Uterus (tissue), 4 donors: ENCODE measurements around the gene IGF2. TPM values are rescaled to one million over a fixed set of nuclear protein-coding genes. Genes with fewer than 3 reads are reported as not detected.

Source experiments
- DNase-seq, 2 donors: peaks; one replicate each; pipeline ENCODE4 v3.0.0-alpha.2; 2019 to 2020
- H3K27ac ChIP-seq, 2 donors: fragments of 200-600 bp; sonication (generic); 1 replicate in 1 of 2; 2 replicates in 1 of 2; pipeline ENCODE4 v1.5.1; 2016 to 2018
- H3K27me3 ChIP-seq, 2 donors: fragments of 200-600 bp; sonication (generic); one replicate each; pipeline ENCODE4 v1.5.1; 2018 to 2019; ENCODE audit warnings: control low read depth in 1 of 2
- H3K36me3 ChIP-seq, 2 donors: fragments of 200-600 bp; sonication (generic); one replicate each; pipeline ENCODE4 v1.5.1; 2019; ENCODE audit warnings: control low read depth in 1 of 2
- H3K4me1 ChIP-seq, 2 donors: fragments of 200-600 bp; sonication (generic); one replicate each; pipeline ENCODE4 v1.5.1; 2018 to 2019; ENCODE audit warnings: control low read depth in 1 of 2
- H3K4me3 ChIP-seq, 2 donors: fragments of 200-600 bp; sonication (generic); 1 replicate in 1 of 2; 2 replicates in 1 of 2; pipeline ENCODE4 v1.5.1; 2018 to 2019; ENCODE audit warnings: mild to moderate bottlenecking in 1 of 2
- H3K9me3 ChIP-seq, 2 donors: fragments of 200-600 bp; sonication (generic); one replicate each; pipeline ENCODE4 v1.5.1; 2019; ENCODE audit warnings: control low read depth in 1 of 2
- POLR2A ChIP-seq, 2 donors: fragments of 450-650 bp; IDR thresholded peaks; one replicate each; pipeline ENCODE4 v1.6.1; 2016; ENCODE audit warnings: antibody characterized with exemption in 2 of 2, mild to moderate bottlenecking in 1 of 2, moderate library complexity in 1 of 2
- intact Hi-C: fragments of 100-400 bp; cut with DNase I; formaldehyde crosslinking; loops from one replicate; pipeline ENCODE4 v1.15.1; 2023; ENCODE audit warnings: low total_unique reads
- total RNA-seq, 4 donors: library from RNA; depleted of rRNA in 3 of 4; stranded (reverse); fragments of >200 nt in 3 of 4; gene quantifications; one replicate each; pipeline versions ENCODE4 v1.1.0 to v1.2.4, GENCODE V29; 2014 to 2023
- TF ChIP-seq, protein P1 (sequence below), 4 experiments: fragments of 200-600 bp in 2 of 4; fragments of 450-650 bp in 2 of 4; sonication (generic) in 2 of 4; IDR thresholded peaks; one replicate each; pipeline ENCODE4 v1.5.1; 2016 to 2019; ENCODE audit warnings: antibody characterized with exemption in 4 of 4, mild to moderate bottlenecking in 2 of 4, moderate library complexity in 1 of 4
- donor health status: DM: yes; HTN: yes; CAD: no.

IGF2 gene
- total RNA-seq, 4 donors from 2014 or later = 54.1 to 347 (median 188) TPM

DNA sequence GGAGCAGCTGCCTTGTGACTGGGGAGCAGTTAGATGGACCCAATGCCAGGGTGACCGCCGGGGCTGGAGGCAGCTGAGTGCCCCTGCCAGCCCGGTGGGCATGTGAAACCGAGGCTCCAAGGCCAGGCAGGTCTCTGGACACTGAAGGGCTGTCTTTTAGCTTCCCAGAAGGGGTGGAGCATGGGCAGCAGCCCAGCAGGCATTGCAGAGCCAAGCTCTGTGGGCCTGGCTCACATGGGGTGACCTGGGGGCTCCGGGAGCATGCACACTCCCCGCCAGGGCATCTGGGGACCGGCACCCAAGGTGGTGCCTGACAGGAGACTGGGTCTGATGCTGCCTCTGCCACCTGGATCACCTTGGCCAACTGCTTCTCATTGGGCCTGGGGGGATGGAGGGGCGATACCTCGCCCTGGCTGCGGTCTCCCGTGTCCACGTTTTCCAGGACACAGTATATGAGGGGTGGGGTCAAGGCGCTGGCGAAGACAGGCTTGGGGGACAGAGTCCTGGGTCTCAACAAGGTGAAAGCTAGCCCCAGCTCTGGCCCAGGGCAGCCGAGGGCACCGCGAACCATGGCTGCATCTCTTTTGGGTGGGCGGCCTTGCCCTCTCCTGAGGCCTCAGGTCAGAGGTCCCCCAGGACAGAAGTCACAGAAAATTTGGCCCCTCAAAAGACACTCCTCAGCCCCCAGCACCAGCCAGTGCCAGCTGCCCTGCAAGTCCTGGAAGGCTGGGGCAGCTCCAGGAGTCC is 18.3 kb upstream of the IGF2 start:
- intact Hi-C loops = loop anchor here (5.0 to 10.0 kb wide), 2 partner anchors 275 to 463 kb away; partner anchors contain the start of gene KRTAP5-6
- no peaks in the 10 kb centered on the region for H3K36me3 ChIP-seq
- H3K27ac ChIP-seq = no peak overlapping the region
- no peak for DNase-seq
- H3K4me3 ChIP-seq = no peak overlapping the region
- H3K4me1 ChIP-seq = no peaks in the 10 kb centered on the region
- TF ChIP-seq POLR2A (IDR thresholded peaks at IDR 0.05) = no peak
- TF ChIP-seq, protein P1, sequence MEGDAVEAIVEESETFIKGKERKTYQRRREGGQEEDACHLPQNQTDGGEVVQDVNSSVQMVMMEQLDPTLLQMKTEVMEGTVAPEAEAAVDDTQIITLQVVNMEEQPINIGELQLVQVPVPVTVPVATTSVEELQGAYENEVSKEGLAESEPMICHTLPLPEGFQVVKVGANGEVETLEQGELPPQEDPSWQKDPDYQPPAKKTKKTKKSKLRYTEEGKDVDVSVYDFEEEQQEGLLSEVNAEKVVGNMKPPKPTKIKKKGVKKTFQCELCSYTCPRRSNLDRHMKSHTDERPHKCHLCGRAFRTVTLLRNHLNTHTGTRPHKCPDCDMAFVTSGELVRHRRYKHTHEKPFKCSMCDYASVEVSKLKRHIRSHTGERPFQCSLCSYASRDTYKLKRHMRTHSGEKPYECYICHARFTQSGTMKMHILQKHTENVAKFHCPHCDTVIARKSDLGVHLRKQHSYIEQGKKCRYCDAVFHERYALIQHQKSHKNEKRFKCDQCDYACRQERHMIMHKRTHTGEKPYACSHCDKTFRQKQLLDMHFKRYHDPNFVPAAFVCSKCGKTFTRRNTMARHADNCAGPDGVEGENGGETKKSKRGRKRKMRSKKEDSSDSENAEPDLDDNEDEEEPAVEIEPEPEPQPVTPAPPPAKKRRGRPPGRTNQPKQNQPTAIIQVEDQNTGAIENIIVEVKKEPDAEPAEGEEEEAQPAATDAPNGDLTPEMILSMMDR (IDR thresholded peaks at IDR 0.05) = no peak
- H3K27me3 ChIP-seq = no peaks in the 10 kb centered on the region
- no peaks in the 10 kb centered on the region for H3K9me3 ChIP-seq

DNA sequence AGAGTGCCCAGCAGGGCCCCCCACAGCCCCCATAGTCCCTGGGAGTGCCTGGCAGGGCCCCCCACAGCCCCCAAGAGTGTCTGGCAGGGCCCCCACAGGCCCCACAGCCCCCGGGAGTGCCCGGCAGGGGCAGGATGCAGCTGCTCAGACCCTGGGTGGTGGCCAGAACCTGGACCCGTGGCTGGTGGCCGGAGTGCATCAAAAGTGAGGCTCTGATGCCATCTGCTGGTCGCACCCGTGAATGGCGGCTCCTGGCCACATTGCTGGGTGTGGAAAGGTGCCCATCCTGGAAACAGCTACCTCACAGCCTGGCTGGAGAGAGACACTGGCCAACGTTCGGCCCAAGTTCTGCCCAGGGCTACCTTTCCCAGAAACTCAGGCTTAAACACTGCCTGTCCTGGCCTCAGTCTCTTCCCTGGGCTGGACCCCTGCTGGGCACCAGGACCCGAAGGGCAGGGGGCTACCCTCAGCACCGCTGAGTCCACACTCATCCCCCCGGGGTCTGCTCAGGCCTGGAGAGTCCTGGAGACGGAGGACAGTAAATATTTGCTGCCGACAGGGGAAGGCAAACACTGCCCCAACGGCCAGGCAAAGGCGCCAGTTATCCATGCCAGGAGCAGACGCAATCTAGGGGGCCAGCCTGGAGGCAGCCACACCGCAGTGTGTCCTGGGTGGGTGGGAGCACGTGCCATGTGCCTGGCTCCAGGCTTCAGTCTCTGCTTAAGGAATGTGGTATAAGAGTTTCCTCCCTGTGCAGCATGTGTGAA is 17.4 kb upstream of the IGF2 start:
- intact Hi-C loops = loop anchor here (5.0 to 10.0 kb wide), 2 partner anchors 274 to 462 kb away; partner anchors contain the start of gene KRTAP5-6
- H3K4me3 ChIP-seq = no peak overlapping the region
- no peaks in the 10 kb centered on the region for H3K27me3 ChIP-seq
- TF ChIP-seq, protein P1 (IDR thresholded peaks at IDR 0.05) = peak; percentile 43 to 69 (median 56)
- TF ChIP-seq POLR2A (IDR thresholded peaks at IDR 0.05) = no peak
- H3K9me3 ChIP-seq = no peaks in the 10 kb centered on the region
- DNase-seq = peak; percentile 31 to 67
- H3K36me3 ChIP-seq = no peaks in the 10 kb centered on the region
- H3K4me1 ChIP-seq = peaks cover 0 to 4% of the 10 kb centered on the region in 2 donors
- no peak overlapping the region for H3K27ac ChIP-seq

DNA sequence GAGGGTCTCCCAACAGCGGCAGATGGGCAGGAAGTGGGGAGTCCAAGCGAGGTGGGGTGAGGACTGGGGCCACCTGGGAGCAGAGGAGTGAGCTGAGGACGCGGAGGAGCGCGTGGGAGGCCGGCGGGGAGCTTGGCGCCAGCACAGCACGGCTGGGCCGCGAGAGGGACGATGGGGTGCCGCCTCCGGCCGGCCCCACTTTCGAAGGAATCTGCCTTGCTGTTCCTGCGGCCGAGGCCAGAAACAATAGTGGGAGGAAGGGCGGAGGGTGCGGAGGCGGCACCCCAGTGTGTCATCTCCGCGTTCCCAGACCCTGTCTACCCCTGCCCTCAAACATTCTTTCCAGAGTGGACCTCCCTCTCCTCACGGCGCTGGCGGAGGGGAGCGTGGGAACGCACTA is 16.3 kb upstream of the IGF2 start:
- intact Hi-C loops = loop anchor here (5.0 to 10.0 kb wide), 2 partner anchors 273 to 461 kb away; partner anchors contain the start of gene KRTAP5-6
- no peaks in the 10 kb centered on the region for H3K27me3 ChIP-seq
- peaks cover 0 to 5% of the 10 kb centered on the region in 2 donors for H3K4me1 ChIP-seq
- H3K4me3 ChIP-seq = no peak overlapping the region
- no peak for DNase-seq
- TF ChIP-seq POLR2A (IDR thresholded peaks at IDR 0.05) = no peak
- TF ChIP-seq, protein P1 (IDR thresholded peaks at IDR 0.05) = no peak
- no peaks in the 10 kb centered on the region for H3K36me3 ChIP-seq
- H3K27ac ChIP-seq = no peak overlapping the region
- H3K9me3 ChIP-seq = no peaks in the 10 kb centered on the region

DNA sequence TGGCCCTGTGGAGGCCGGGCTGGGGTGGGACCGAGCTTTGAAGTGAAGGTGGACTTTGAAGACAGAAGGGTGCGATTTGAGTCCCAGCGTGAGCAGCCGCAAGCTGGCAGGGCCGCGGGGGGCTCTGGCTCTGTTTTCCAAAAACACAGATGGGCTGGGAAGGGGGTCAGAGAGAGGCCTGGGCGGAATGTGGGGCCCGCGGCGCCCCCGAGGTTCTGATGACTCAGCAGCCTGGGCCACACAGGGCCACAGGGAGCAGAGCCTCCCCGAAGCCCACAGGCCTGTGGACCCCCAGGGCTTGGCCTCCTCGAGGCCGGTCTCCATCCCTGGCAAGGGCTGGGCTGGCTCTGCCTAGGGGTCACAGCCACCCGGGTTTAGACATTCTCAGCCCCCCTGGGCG is 15.7 kb upstream of the IGF2 start:
- DNase-seq = no peak
- Histone ChIP-seq H3K27ac (no peak overlapping the region), H3K27me3 (no peaks in the 10 kb centered on the region), H3K9me3 (no peaks in the 10 kb centered on the region), H3K4me3 (no peak overlapping the region), H3K36me3 (no peaks in the 10 kb centered on the region), H3K4me1 (peaks cover 0 to 5% of the 10 kb centered on the region in 2 donors)
- intact Hi-C loops = loop anchor here (5.0 to 10.0 kb wide), 3 partner anchors 273 to 460 kb away; partner anchors contain the start of genes KRTAP5-6 and TNNI2
- no peak for TF ChIP-seq POLR2A (IDR thresholded peaks at IDR 0.05)
- TF ChIP-seq, protein P1 (IDR thresholded peaks at IDR 0.05) = no peak
